K562 (cell line): ENCODE data around the gene LRRC57. TPM values are rescaled to one million over a fixed set of nuclear protein-coding genes. Genes with fewer than 3 reads are reported as not detected.
A peak's percentile ranks its signal among the peaks of the same experiment; 100 is the strongest.

Experiments
- ATAC-seq: fragments of 200-7000 bp; cut with Tn5 transposase; 3 replicates; pipeline ENCODE4 v1.9.1; 2020; ENCODE audit warnings: moderate library complexity
- BruUV-seq: library from RNA; stranded (reverse); fragments of 400-500 nt; replicated peaks from 2 replicates; lab custom pipeline; 2021; lab: Mats Ljungman, UMichigan
- CTCF ChIA-PET: fragments of 300-600 bp; formaldehyde crosslinking; extraction: SDS; loops from one replicate; lab custom pipeline; 2021; ENCODE audit warnings: low intra/inter-chr PET ratio; lab: Yijun Ruan, JAX
- POLR2A ChIA-PET: fragments of 300-600, 350-650 bp; sonication (Branson Sonifier 250); formaldehyde crosslinking; extraction: SDS; loops from one replicate; lab custom pipeline; 2021; ENCODE audit warnings: antibody characterized with exemption, inconsistent platforms; lab: Yijun Ruan, JAX
- DNase-seq, 4 experiments: peaks; one replicate each; pipeline versions ENCODE4 v3.0.0 to v3.0.0-alpha.2; 2011 to 2018; ENCODE audit warnings: low spot score in 3 of 4, mixed read lengths in 3 of 4; ENCODE audit errors: extremely low read depth in 1 of 4
- FAIRE-seq: peaks from 2 replicates; lab custom pipeline; 2011; peaks lifted over from hg19 to GRCh38; lab: Jason Lieb, UNC
- H2AFZ ChIP-seq: 2 replicates; pipeline ENCODE4 v1.6.0; 2011; ENCODE audit warnings: low read depth, low read length, control low read depth, inconsistent platforms
- H3K27ac ChIP-seq: fragments of 200-600 bp; 3 replicates; pipeline ENCODE4 v1.8.0; 2011; ENCODE audit warnings: low read depth, mild to moderate bottlenecking, control low read depth, inconsistent platforms, low read length, moderate library complexity, mixed read lengths; ENCODE audit errors: extremely low read depth
- H3K27me3 ChIP-seq, 2 experiments: fragments of 300-600 bp in 1 of 2; 2 replicates in 1 of 2; 3 replicates in 1 of 2; pipeline versions ENCODE4 v1.6.0 to v1.8.0; 2011; ENCODE audit warnings: inconsistent platforms in 2 of 2, low read length in 2 of 2, mild to moderate bottlenecking in 1 of 2, mixed read lengths in 1 of 2, moderate library complexity in 1 of 2; ENCODE audit not compliant: control insufficient read depth in 2 of 2, insufficient read depth in 2 of 2
- H3K36me3 ChIP-seq: fragments of 300-600 bp; 3 replicates; pipeline ENCODE4 v1.8.0; 2011; ENCODE audit warnings: mild to moderate bottlenecking, low read length, inconsistent platforms; ENCODE audit not compliant: control insufficient read depth, insufficient read depth
- H3K4me1 ChIP-seq, 2 experiments: fragments of 200-600 bp in 1 of 2; replicated peaks in 1 of 2; 2 replicates in 1 of 2; 3 replicates in 1 of 2; pipeline versions ENCODE4 v1.5.1 to v1.8.0; 2011; ENCODE audit warnings: inconsistent platforms in 2 of 2, low read length in 2 of 2, mild to moderate bottlenecking in 1 of 2, mixed read lengths in 1 of 2, moderate library complexity in 1 of 2; ENCODE audit not compliant: control insufficient read depth in 2 of 2, insufficient read depth in 2 of 2
- H3K4me2 ChIP-seq: 2 replicates; pipeline ENCODE4 v1.6.1; 2011; ENCODE audit warnings: low read length, control low read depth, inconsistent platforms, mixed read lengths; ENCODE audit not compliant: insufficient read depth
- H3K4me3 ChIP-seq: fragments of 200-600 bp; sonication (generic), shearing (Covaris generic); 2 replicates; pipeline ENCODE4 v1.5.1; 2016; ENCODE audit warnings: control low read depth, inconsistent platforms
- H3K79me2 ChIP-seq: fragments of 200-600 bp; 3 replicates; pipeline ENCODE4 v1.8.0; 2011; ENCODE audit warnings: low read length, inconsistent platforms; ENCODE audit not compliant: control insufficient read depth, insufficient read depth
- H3K9ac ChIP-seq, 2 experiments: 2 replicates each; pipeline versions ENCODE4 v1.6.0 to v1.6.1; 2011; ENCODE audit warnings: low read depth in 2 of 2, low read length in 2 of 2, control low read depth in 1 of 2, inconsistent platforms in 1 of 2, mild to moderate bottlenecking in 1 of 2, mixed read lengths in 1 of 2; ENCODE audit not compliant: insufficient read depth in 1 of 2
- H3K9me1 ChIP-seq: one replicate; pipeline ENCODE4 v1.6.0; 2011; ENCODE audit warnings: inconsistent platforms, mild to moderate bottlenecking, low read length, moderate library complexity; ENCODE audit not compliant: control insufficient read depth, insufficient read depth
- H3K9me3 ChIP-seq: replicated peaks from 2 replicates; pipeline ENCODE4 v1.5.1; 2011; ENCODE audit warnings: low read depth, low read length, inconsistent platforms; ENCODE audit not compliant: control insufficient read depth, insufficient read depth
- H4K20me1 ChIP-seq: replicated peaks from 2 replicates; pipeline ENCODE4 v1.6.1; 2011; ENCODE audit warnings: low read length, inconsistent platforms, mixed read lengths; ENCODE audit not compliant: control insufficient read depth, insufficient read depth
- CEBPB ChIP-seq: fragments of 450-650 bp; IDR thresholded peaks from 2 replicates; pipeline ENCODE4 v1.6.1; 2016; ENCODE audit warnings: missing genetic modification characterization, missing compliant biosample characterization
- CEBPG ChIP-seq, 3 experiments: fragments of 200-800 bp in 1 of 3; sonication (Bioruptor generic) in 1 of 3; sonication (generic) in 1 of 3; formaldehyde crosslinking in 1 of 3; IDR thresholded peaks in 2 of 3; conservative IDR thresholded peaks in 1 of 3; 2 replicates each; pipeline versions ENCODE4 v1.6.1 to v1.8.0; 2016 to 2022; ENCODE audit warnings: missing compliant biosample characterization in 2 of 3, missing genetic modification characterization in 2 of 3, mild to moderate bottlenecking in 1 of 3, missing genetic modification reagents in 1 of 3
- HDAC1 ChIP-seq, 2 experiments: fragments of 450-650 bp; IDR thresholded peaks; 2 replicates each; pipeline ENCODE4 v1.6.1; 2016 to 2017; ENCODE audit warnings: inconsistent platforms in 1 of 2, mild to moderate bottlenecking in 1 of 2, moderate library complexity in 1 of 2
- PURB ChIP-seq: sonication (generic); formaldehyde crosslinking; IDR thresholded peaks from 2 replicates; pipeline ENCODE4 v1.9.0; 2021; ENCODE audit warnings: low read depth, mild to moderate bottlenecking, missing genetic modification reagents
- SMARCA4 ChIP-seq: fragments of 450-650 bp; IDR thresholded peaks from 2 replicates; pipeline ENCODE4 v1.6.1; 2016
- WGBS: fragments of 100-300 bp; shearing (Covaris generic); methylation state at CpG from one replicate; pipeline ENCODE4 v1.1.6; 2016; ENCODE audit warnings: low coverage, mixed read lengths; ENCODE audit not compliant: insufficient coverage; ENCODE audit errors: missing lambda C conversion rate; 5-methylcytosine and 5-hydroxymethylcytosine counted together
- in situ Hi-C: fragments of 300-500 bp; cut with MboI; formaldehyde crosslinking; loops from 4 replicates; pipeline ENCODE4 v1.15.0; 2018; ENCODE audit warnings: inconsistent platforms, mixed read lengths
- intact Hi-C: fragments of 100-400 bp; cut with micrococcal nuclease; formaldehyde crosslinking; loops from 2 replicates; pipeline ENCODE4 v1.14.2; 2022
- polyA plus RNA-seq, 8 experiments: library from polyadenylated mRNA; depleted of rRNA in 4 of 8; stranded (reverse) in 5 of 8; unstranded in 3 of 8; fragments of >200 nt; fragmentation: Nextera tagmentation in 2 of 8; fragmentation: Illumina TruSeq in 1 of 8; extraction: Ambion mirVana in 2 of 8; extraction: Trizol in 1 of 8; gene quantifications; 2 replicates each; pipeline versions ENCODE4 v1.2.1 to v1.2.3, GENCODE V29; 2011 to 2014; ENCODE audit warnings: inconsistent platforms in 1 of 8, missing spikeins in 1 of 8
- total RNA-seq, 7 experiments: library from RNA; depleted of rRNA in 6 of 7; stranded (reverse); fragments of >200 nt in 6 of 7; fragmentation: Illumina TruSeq in 2 of 7; extraction: Trizol in 2 of 7; gene quantifications; 2 replicates each; pipeline versions ENCODE4 v1.2.1 to v1.2.3, GENCODE V29; 2011 to 2021; ENCODE audit warnings: low replicate concordance in 1 of 7

The LRRC57 gene
- total and polyA plus RNA-seq, 9 of the 15 experiments (the other 6 are each of a cell fraction or from before 2014, with no cell fraction given): 3.9 to 20.4 (median 14.8) TPM

DNA sequence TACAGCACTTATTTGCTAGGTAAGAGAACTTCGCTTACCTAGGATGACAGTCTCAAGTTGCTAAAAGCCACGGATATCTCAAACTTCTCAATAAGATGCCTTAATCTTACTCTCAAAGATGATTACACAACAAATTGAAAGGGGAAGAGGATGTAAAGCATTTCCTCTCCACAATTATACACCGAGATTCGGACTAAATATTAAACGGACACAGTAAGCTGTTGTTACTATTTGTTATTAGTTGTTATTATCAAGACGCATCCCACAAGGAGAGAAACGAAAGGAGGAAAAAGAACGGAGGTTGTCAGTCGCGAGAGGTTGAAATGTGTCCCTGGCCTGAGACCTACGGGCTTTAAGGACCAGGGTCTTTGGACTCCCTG lies 58.3 kb downstream of the LRRC57 start:
- BruUV-seq: TSS peak; percentile 66
- H3K9me1 ChIP-seq: no peaks in the 10 kb centered on the region
- peaks cover 7 to 12% of the 10 kb centered on the region in 2 experiments for H3K4me1 ChIP-seq
- POLR2A ChIA-PET: interaction anchor here (0.5 to 2.5 kb wide), 8 partner anchors 10 to 917 kb away, joined by 3 to 13 read pairs (median 4); no protein-coding TSS in a partner anchor
- H4K20me1 ChIP-seq: no peaks in the 10 kb centered on the region
- FAIRE-seq (peak; percentile 75), DNase-seq (no peak), ATAC-seq (no peak)
- H3K36me3 ChIP-seq: peaks cover 9% of the 10 kb centered on the region; the same call in 2 of the 3 replicates
- intact Hi-C loops (no loop called here), in situ Hi-C loops (no loop called here)
- CTCF ChIA-PET: no interaction called here
- H3K4me3 ChIP-seq: peak overlapping the region; percentile 79
- no peaks in the 10 kb centered on the region for H3K9me3 ChIP-seq
- H3K4me2 ChIP-seq: peak overlapping the region; percentile 99
- peaks cover 52% of the 10 kb centered on the region for H3K79me2 ChIP-seq
- WGBS: 3% methylated on average over 11 of the region's 11 CpGs
- no peaks in the 10 kb centered on the region for H3K27me3 ChIP-seq
- H3K9ac ChIP-seq: peak overlapping the region; percentile 92 to 98
- peak overlapping the region; percentile 100 for H3K27ac ChIP-seq
- H2AFZ ChIP-seq: peak overlapping the region; percentile 99
- TF ChIP-seq CEBPG (CRISPR knock-in tag; IDR thresholded peaks at IDR 0.05) (no peak), CEBPG (tag; conservative IDR thresholded peaks at IDR 0.05 in 1 of 2, IDR thresholded peaks at IDR 0.05 in 1 of 2) (peak in 1 of 2 experiments; percentile 18; a peak in 1 of 4 replicates), HDAC1 (IDR thresholded peaks at IDR 0.05) (0 out of 4 replicates have a peak, but pooled peaks of 1 of the 2 experiments have one; percentile 23), PURB (CRISPR knock-in tag) (no peak), SMARCA4 (0 out of 2 replicates have a peak, but pooled peaks have one; percentile 36), CEBPB (tag) (peak; percentile 77)

Other genes with a start within 250 kb of the LRRC57 start
- gene CAPN3, start 189.3 kb downstream of the LRRC57 start, total RNA-seq (2014; rRNA removed): 0.18 TPM in 1 of 2 replicates, not detected in the other
- gene CAPN3, start 189.3 kb downstream of the LRRC57 start, total RNA-seq (2014; rRNA removed; fragmentation: Illumina TruSeq; extraction: Trizol): 0.35 TPM in 1 of 2 replicates, not detected in the other
- gene CAPN3, start 189.3 kb downstream of the LRRC57 start, total RNA-seq (2015; rRNA removed; fragmentation: Illumina TruSeq; extraction: Trizol): 0.25 and 0.41 TPM in 2 replicates
- 0.33 TPM in 1 of 2 replicates, not detected in the other for gene CAPN3, start 189.3 kb downstream of the LRRC57 start, total RNA-seq (2021)
- gene CAPN3, start 189.3 kb downstream of the LRRC57 start, polyA plus RNA-seq (2011; rRNA removed): 0.07 and 0.39 TPM in 2 replicates
- 0.22 and 0.34 TPM in 2 replicates for gene CAPN3, start 189.3 kb downstream of the LRRC57 start, polyA plus RNA-seq (2014; fragmentation: Illumina TruSeq; extraction: Trizol)
- under 1 TPM in 1 of 2 experiments, not detected in 1; 0.20 TPM for gene CAPN3, start 189.3 kb downstream of the LRRC57 start, polyA plus RNA-seq (2014; fragmentation: Nextera tagmentation; extraction: Ambion mirVana)
- gene CAPN3, start 189.3 kb downstream of the LRRC57 start, polyA plus RNA-seq (2014; rRNA removed): 0.03 and 0.04 TPM in 2 replicates
- gene ZNF106, start 57.7 kb downstream of the LRRC57 start, total RNA-seq (2014; rRNA removed): 26.2 and 29.3 TPM in 2 replicates
- 55.3 and 60.3 TPM in 2 replicates for gene ZNF106, start 57.7 kb downstream of the LRRC57 start, total RNA-seq (2014; rRNA removed; fragmentation: Illumina TruSeq; extraction: Trizol)
- 40.5 and 46.0 TPM in 2 replicates for gene ZNF106, start 57.7 kb downstream of the LRRC57 start, total RNA-seq (2015; rRNA removed; fragmentation: Illumina TruSeq; extraction: Trizol)
- 43.3 and 43.8 TPM in 2 replicates for gene ZNF106, start 57.7 kb downstream of the LRRC57 start, total RNA-seq (2021)
- gene ZNF106, start 57.7 kb downstream of the LRRC57 start, polyA plus RNA-seq (2011; rRNA removed): 28.2 and 33.7 TPM in 2 replicates
- 35.8 and 42.9 TPM in 2 replicates for gene ZNF106, start 57.7 kb downstream of the LRRC57 start, polyA plus RNA-seq (2014; fragmentation: Illumina TruSeq; extraction: Trizol)
- 10 to 100 TPM; 15.6 to 17.4 TPM for gene ZNF106, start 57.7 kb downstream of the LRRC57 start, polyA plus RNA-seq (2014; fragmentation: Nextera tagmentation; extraction: Ambion mirVana)
- gene ZNF106, start 57.7 kb downstream of the LRRC57 start, polyA plus RNA-seq (2014; rRNA removed): 14.4 and 16.4 TPM in 2 replicates
- gene SNAP23, start 53.2 kb downstream of the LRRC57 start, total RNA-seq (2014; rRNA removed): 71.6 and 79.2 TPM in 2 replicates
- 123 and 151 TPM in 2 replicates for gene SNAP23, start 53.2 kb downstream of the LRRC57 start, total RNA-seq (2014; rRNA removed; fragmentation: Illumina TruSeq; extraction: Trizol)
- 139 and 146 TPM in 2 replicates for gene SNAP23, start 53.2 kb downstream of the LRRC57 start, total RNA-seq (2015; rRNA removed; fragmentation: Illumina TruSeq; extraction: Trizol)
- 74.5 and 78.9 TPM in 2 replicates for gene SNAP23, start 53.2 kb downstream of the LRRC57 start, total RNA-seq (2021)
- 86.1 and 130 TPM in 2 replicates for gene SNAP23, start 53.2 kb downstream of the LRRC57 start, polyA plus RNA-seq (2011; rRNA removed)
- 168 and 223 TPM in 2 replicates for gene SNAP23, start 53.2 kb downstream of the LRRC57 start, polyA plus RNA-seq (2014; fragmentation: Illumina TruSeq; extraction: Trizol)
- 100 to 1,000 TPM in 1 of 2 experiments, 10 to 100 TPM in 1; 84.1 to 117 TPM for gene SNAP23, start 53.2 kb downstream of the LRRC57 start, polyA plus RNA-seq (2014; fragmentation: Nextera tagmentation; extraction: Ambion mirVana)
- gene SNAP23, start 53.2 kb downstream of the LRRC57 start, polyA plus RNA-seq (2014; rRNA removed): 105 and 120 TPM in 2 replicates
- 30.6 and 37.0 TPM in 2 replicates for gene HAUS2, start within 50 bp of the LRRC57 start, total RNA-seq (2014; rRNA removed)
- 58.6 and 67.7 TPM in 2 replicates for gene HAUS2, start within 50 bp of the LRRC57 start, total RNA-seq (2014; rRNA removed; fragmentation: Illumina TruSeq; extraction: Trizol)
- gene HAUS2, start within 50 bp of the LRRC57 start, total RNA-seq (2015; rRNA removed; fragmentation: Illumina TruSeq; extraction: Trizol): 48.8 and 54.1 TPM in 2 replicates
- gene HAUS2, start within 50 bp of the LRRC57 start, total RNA-seq (2021): 43.3 and 48.9 TPM in 2 replicates
- gene HAUS2, start within 50 bp of the LRRC57 start, polyA plus RNA-seq (2011; rRNA removed): 43.3 and 64.9 TPM in 2 replicates
- 49.7 and 60.8 TPM in 2 replicates for gene HAUS2, start within 50 bp of the LRRC57 start, polyA plus RNA-seq (2014; fragmentation: Illumina TruSeq; extraction: Trizol)
- gene HAUS2, start within 50 bp of the LRRC57 start, polyA plus RNA-seq (2014; fragmentation: Nextera tagmentation; extraction: Ambion mirVana): 10 to 100 TPM; 51.6 to 57.8 TPM
- 42.8 and 47.7 TPM in 2 replicates for gene HAUS2, start within 50 bp of the LRRC57 start, polyA plus RNA-seq (2014; rRNA removed)
- 2.5 and 3.5 TPM in 2 replicates for gene STARD9, start 26.8 kb upstream of the LRRC57 start, total RNA-seq (2014; rRNA removed)
- 3.7 and 3.9 TPM in 2 replicates for gene STARD9, start 26.8 kb upstream of the LRRC57 start, total RNA-seq (2014; rRNA removed; fragmentation: Illumina TruSeq; extraction: Trizol)
- gene STARD9, start 26.8 kb upstream of the LRRC57 start, total RNA-seq (2015; rRNA removed; fragmentation: Illumina TruSeq; extraction: Trizol): 3.0 and 3.7 TPM in 2 replicates
- 3.9 and 6.0 TPM in 2 replicates for gene STARD9, start 26.8 kb upstream of the LRRC57 start, total RNA-seq (2021)
- 3.9 and 5.0 TPM in 2 replicates for gene STARD9, start 26.8 kb upstream of the LRRC57 start, polyA plus RNA-seq (2011; rRNA removed)
- gene STARD9, start 26.8 kb upstream of the LRRC57 start, polyA plus RNA-seq (2014; fragmentation: Illumina TruSeq; extraction: Trizol): 3.7 and 3.8 TPM in 2 replicates
- gene STARD9, start 26.8 kb upstream of the LRRC57 start, polyA plus RNA-seq (2014; fragmentation: Nextera tagmentation; extraction: Ambion mirVana): under 1 TPM; 0.45 to 0.71 TPM
- 3.6 and 4.8 TPM in 2 replicates for gene STARD9, start 26.8 kb upstream of the LRRC57 start, polyA plus RNA-seq (2014; rRNA removed)
- gene CDAN1, start 188.3 kb upstream of the LRRC57 start, total RNA-seq (2014; rRNA removed): 28.3 and 31.8 TPM in 2 replicates
- gene CDAN1, start 188.3 kb upstream of the LRRC57 start, total RNA-seq (2014; rRNA removed; fragmentation: Illumina TruSeq; extraction: Trizol): 9.2 and 10.3 TPM in 2 replicates
- 17.8 TPM in 2 replicates for gene CDAN1, start 188.3 kb upstream of the LRRC57 start, total RNA-seq (2015; rRNA removed; fragmentation: Illumina TruSeq; extraction: Trizol)
- gene CDAN1, start 188.3 kb upstream of the LRRC57 start, total RNA-seq (2021): 34.4 and 36.5 TPM in 2 replicates
- gene CDAN1, start 188.3 kb upstream of the LRRC57 start, polyA plus RNA-seq (2011; rRNA removed): 11.0 and 11.7 TPM in 2 replicates
- gene CDAN1, start 188.3 kb upstream of the LRRC57 start, polyA plus RNA-seq (2014; fragmentation: Illumina TruSeq; extraction: Trizol): 13.8 and 15.1 TPM in 2 replicates
- 1 to 10 TPM; 1.6 to 2.7 TPM for gene CDAN1, start 188.3 kb upstream of the LRRC57 start, polyA plus RNA-seq (2014; fragmentation: Nextera tagmentation; extraction: Ambion mirVana)
- 16.5 and 20.5 TPM in 2 replicates for gene CDAN1, start 188.3 kb upstream of the LRRC57 start, polyA plus RNA-seq (2014; rRNA removed)